A549 (cell line): ENCODE results near the gene KIF12. TPM values are rescaled to one million over a fixed set of nuclear protein-coding genes. Genes with fewer than 3 reads are reported as not detected.

ENCODE experiments used
- ATAC-seq, 2 experiments: fragments of 200-7000 bp in 1 of 2; fragments of >200 bp in 1 of 2; cut with Nextera tagmentation in 1 of 2; cut with Tn5 transposase in 1 of 2; 3 replicates each; pipeline versions ENCODE4 v1.8.0 to v1.9.1; 2018 to 2020; ENCODE audit warnings: mild to moderate bottlenecking in 1 of 2, moderate library complexity in 1 of 2
- CTCF ChIA-PET: fragments of 300-600 bp; sonication (Branson Sonifier 250); formaldehyde crosslinking; extraction: SDS; loops from one replicate; lab custom pipeline; 2021; ENCODE audit warnings: antibody characterized with exemption, inconsistent platforms; lab: Yijun Ruan, JAX
- POLR2A ChIA-PET: fragments of 350-600 bp; formaldehyde crosslinking; extraction: SDS; loops from one replicate; lab custom pipeline; 2021; ENCODE audit warnings: antibody characterized with exemption, inconsistent platforms; lab: Yijun Ruan, JAX
- DNase-seq, 2 experiments: peaks; one replicate each; pipeline versions ENCODE4 v3.0.0 to v3.0.0-alpha.2; 2011 to 2016; ENCODE audit warnings: low read depth in 1 of 2, low spot score in 1 of 2
- FAIRE-seq: peaks from 2 replicates; lab custom pipeline; 2011; peaks lifted over from hg19 to GRCh38; lab: Jason Lieb, UNC
- H3K27ac ChIP-seq, 2 experiments: fragments of >200 bp; sonication (Bioruptor Twin); formaldehyde crosslinking; 3 replicates each; pipeline ENCODE4 v1.5.1; 2016 to 2017
- H3K4me1 ChIP-seq: fragments of >200 bp; sonication (Bioruptor Twin); formaldehyde crosslinking; 3 replicates; pipeline ENCODE4 v1.6.1; 2016
- H3K4me2 ChIP-seq: fragments of >200 bp; sonication (Bioruptor Twin); formaldehyde crosslinking; 3 replicates; pipeline ENCODE4 v1.6.1; 2016
- H3K4me3 ChIP-seq: fragments of >200 bp; sonication (Bioruptor Twin); formaldehyde crosslinking; 3 replicates; pipeline ENCODE4 v1.5.1; 2016
- H3K9me3 ChIP-seq: fragments of >200 bp; sonication (Bioruptor Twin); formaldehyde crosslinking; 3 replicates; pipeline ENCODE4 v1.6.1; 2016
- BCL3 ChIP-seq: fragments of >200 bp; sonication (Bioruptor Twin); formaldehyde crosslinking; IDR thresholded peaks from 3 replicates; pipeline ENCODE4 v1.6.1; 2016
- CBX8 ChIP-seq: fragments of 200-600 bp; sonication (generic); IDR thresholded peaks from 2 replicates; pipeline ENCODE4 v1.6.1; 2016
- CTCF ChIP-seq: fragments of >200 bp; sonication (Bioruptor Twin); formaldehyde crosslinking; IDR thresholded peaks from 3 replicates; pipeline ENCODE4 v1.5.1; 2016
- EHF ChIP-seq: fragments of 250-450 bp; sonication (Bioruptor Pico); IDR thresholded peaks from 2 replicates; pipeline ENCODE4 v1.5.0; 2020; ENCODE audit warnings: mild to moderate bottlenecking
- ELK1 ChIP-seq: fragments of 150-350 bp; IDR thresholded peaks from 2 replicates; pipeline ENCODE4 v1.6.1; 2014; ENCODE audit warnings: low read depth, mild to moderate bottlenecking, low read length
- HDAC2 ChIP-seq: fragments of 200-600 bp; sonication (generic); IDR thresholded peaks from 2 replicates; pipeline ENCODE4 v1.6.1; 2016
- HMGXB4 ChIP-seq: fragments of 250-450 bp; sonication (Bioruptor Pico); IDR thresholded peaks from 2 replicates; pipeline ENCODE4 v1.5.0; 2021; ENCODE audit warnings: mild to moderate bottlenecking, moderate library complexity, borderline replicate concordance
- HOXB13 ChIP-seq: fragments of 250-450 bp; sonication (Bioruptor Pico); IDR thresholded peaks from 2 replicates; pipeline ENCODE4 v1.5.0; 2020; ENCODE audit warnings: low read depth, mild to moderate bottlenecking, moderate library complexity
- JUN ChIP-seq, 2 experiments: fragments of >200 bp; sonication (Bioruptor Twin); formaldehyde crosslinking; IDR thresholded peaks; 2 replicates in 1 of 2; 3 replicates in 1 of 2; pipeline ENCODE4 v1.6.1; 2016 to 2017
- KDM1A ChIP-seq: fragments of 200-600 bp; sonication (generic); IDR thresholded peaks from 2 replicates; pipeline ENCODE4 v1.6.1; 2016; ENCODE audit warnings: low read depth, mild to moderate bottlenecking
- KDM5A ChIP-seq: fragments of 200-600 bp; sonication (generic); IDR thresholded peaks from 2 replicates; pipeline ENCODE4 v1.6.1; 2016; ENCODE audit warnings: antibody characterized with exemption, mild to moderate bottlenecking
- MAZ ChIP-seq: fragments of 150-350 bp; IDR thresholded peaks from 2 replicates; pipeline ENCODE4 v1.6.1; 2014; ENCODE audit warnings: antibody characterized with exemption, low read depth, low read length, borderline replicate concordance
- PHF8 ChIP-seq: fragments of 200-600 bp; sonication (generic); IDR thresholded peaks from 2 replicates; pipeline ENCODE4 v1.6.1; 2016; ENCODE audit warnings: low read depth, mild to moderate bottlenecking, antibody characterized with exemption, moderate library complexity, borderline replicate concordance
- POLR2AphosphoS2 ChIP-seq: conservative IDR thresholded peaks from 2 replicates; pipeline ENCODE4 v1.6.1; 2012; ENCODE audit warnings: low read length, improper control_type of control experiment, inconsistent platforms
- RCOR1 ChIP-seq: fragments of 150-350 bp; IDR thresholded peaks from 2 replicates; pipeline ENCODE4 v1.6.1; 2014; ENCODE audit warnings: antibody characterized with exemption, low read length, low read depth
- RFX5 ChIP-seq: fragments of 450-650 bp; IDR thresholded peaks from 2 replicates; pipeline ENCODE4 v1.7.1; 2014; ENCODE audit warnings: antibody characterized with exemption, mild to moderate bottlenecking, moderate library complexity
- RNF2 ChIP-seq: fragments of 200-600 bp; sonication (generic); IDR thresholded peaks from 2 replicates; pipeline ENCODE4 v1.6.1; 2016; ENCODE audit warnings: low read depth, mild to moderate bottlenecking, antibody characterized with exemption, moderate library complexity, borderline replicate concordance
- ZC3H11A ChIP-seq: fragments of 450-650 bp; IDR thresholded peaks from 2 replicates; pipeline ENCODE4 v1.6.1; 2014; ENCODE audit warnings: antibody characterized with exemption, mild to moderate bottlenecking
- ZSCAN20 ChIP-seq: fragments of 250-450 bp; sonication (Bioruptor Pico); IDR thresholded peaks from 2 replicates; pipeline ENCODE4 v1.8.0; 2022; ENCODE audit warnings: mild to moderate bottlenecking, moderate library complexity
- WGBS: methylation state at CpG from one replicate; pipeline ENCODE4 v1.1.6; 2017; ENCODE audit errors: missing lambda C conversion rate; 5-methylcytosine and 5-hydroxymethylcytosine counted together
- polyA plus RNA-seq, 4 experiments: library from polyadenylated mRNA; depleted of rRNA in 3 of 4; stranded (reverse); fragments of >200 nt; fragmentation: RNase III in 1 of 4; extraction: RNeasy Plus Mini Kit Qiagen cat#74134 plus additional on column Dnase treatment in 1 of 4; gene quantifications; 2 replicates in 3 of 4; 3 replicates in 1 of 4; pipeline ENCODE4 v1.2.3, GENCODE V29; 2011 to 2017

Gene KIF12
- polyA plus RNA-seq, 2 of the 4 experiments (the other 2 are of a cell fraction): 6.0 to 6.3 TPM

- DNase-seq (no peak), FAIRE-seq (no peak), ATAC-seq (no peak)
- H3K9me3 ChIP-seq: no peaks in the 10 kb centered on the region
- no peak for TF ChIP-seq KDM1A
- TF ChIP-seq HDAC2: no peak
- TF ChIP-seq BCL3: no peak
- no peak for TF ChIP-seq ELK1
- no peak for TF ChIP-seq EHF (CRISPR knock-in tag)
- TF ChIP-seq POLR2AphosphoS2: no peak
- no peak for TF ChIP-seq KDM5A
- no peak for TF ChIP-seq CTCF
- no peak for TF ChIP-seq ZC3H11A
- no peak for TF ChIP-seq ZSCAN20 (CRISPR knock-in tag)
- TF ChIP-seq HMGXB4: no peak
- no peak overlapping the region for H3K4me3 ChIP-seq
- H3K4me2 ChIP-seq: no peak overlapping the region
- CTCF ChIA-PET: interaction anchor here (0.7 kb wide), 1 partner anchor 358 kb away, joined by 3 read pairs; no protein-coding TSS in a partner anchor
- 94% methylated on average over 7 of the region's 7 CpGs for WGBS
- H3K27ac ChIP-seq: no peak overlapping the region
- no peaks in the 10 kb centered on the region for H3K4me1 ChIP-seq
- POLR2A ChIA-PET: no interaction called here
These were observed 43.2 kb downstream of the KIF12 start for GRCh38 chr9:114055894-114056293.

GRCh38 chr9:114055061-114055460 is 44.0 kb downstream of the KIF12 start:
- FAIRE-seq (no peak), DNase-seq (no peak), ATAC-seq (no peak)
- no peaks in the 10 kb centered on the region for H3K4me1 ChIP-seq
- H3K9me3 ChIP-seq: no peaks in the 10 kb centered on the region
- ChIA-PET POLR2A (no interaction called here), CTCF (no interaction called here)
- no peak overlapping the region for H3K4me2 ChIP-seq
- WGBS: 95% methylated on average over 18 of the region's 18 CpGs
- no peak overlapping the region for H3K27ac ChIP-seq
- no peak overlapping the region for H3K4me3 ChIP-seq
- TF ChIP-seq MAZ: no peak

- POLR2A ChIA-PET: no interaction called here
- no peak for ATAC-seq
- TF ChIP-seq RNF2 (no peak), JUN (IDR thresholded peaks at IDR 0.05) (no peak), PHF8 (no peak), RCOR1 (no peak), RFX5 (no peak), ZC3H11A (no peak), POLR2AphosphoS2 (no peak), HDAC2 (no peak), CBX8 (no peak), HMGXB4 (no peak), HOXB13 (CRISPR knock-in tag) (no peak)
- TF ChIP-seq, all 56 proteins: peak for 0
- no peak overlapping the region for H3K4me3 ChIP-seq
- no peaks in the 10 kb centered on the region for H3K9me3 ChIP-seq
- no peak overlapping the region for H3K4me2 ChIP-seq
- FAIRE-seq (no peak), DNase-seq (no peak)
- no peak overlapping the region for H3K27ac ChIP-seq
- H3K4me1 ChIP-seq: no peaks in the 10 kb centered on the region
- 78% methylated on average over 10 of the region's 10 CpGs for WGBS
- CTCF ChIA-PET: no interaction called here
These were observed 44.9 kb downstream of the KIF12 start for GRCh38 chr9:114054191-114054690.
